ENCODE measurements around the gene PUS7L. TPM values are rescaled to one million over a fixed set of nuclear protein-coding genes. Genes with fewer than 3 reads are reported as not detected.

The PUS7L gene
- polyA plus RNA-seq, 1 donor from 2014 or later = 29.2 TPM

DNA sequence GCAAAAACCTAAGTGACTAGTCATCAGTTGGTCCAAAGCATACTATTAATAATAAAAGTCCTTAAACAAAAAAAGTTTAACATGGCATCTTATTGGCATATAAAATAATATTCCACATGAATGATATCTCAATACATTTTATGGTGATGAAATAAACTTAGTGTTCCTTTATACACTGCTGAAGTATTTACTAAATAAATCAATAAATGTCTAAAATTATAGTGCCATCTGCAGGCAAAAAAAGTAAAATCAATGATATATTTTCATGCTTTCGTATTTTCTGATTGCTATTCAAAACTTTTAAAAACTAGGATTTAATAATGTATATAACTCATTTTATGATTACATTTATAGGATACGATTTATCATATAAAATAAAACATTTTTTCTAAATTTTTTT, 30.5 kb downstream of the PUS7L start:
- H3K27me3 ChIP-seq (ENCODE audit: insufficient read depth, low read depth, low read length) = no peaks in the 10 kb centered on the region
- H3K27ac ChIP-seq (ENCODE audit: low read length) = no peak overlapping the region
- no peak overlapping the region for H2AFZ ChIP-seq (ENCODE audit: low read depth, low read length)
- no peaks in the 10 kb centered on the region for H4K20me1 ChIP-seq (ENCODE audit: insufficient read depth)
- H3K36me3 ChIP-seq (ENCODE audit: insufficient read depth, low read length) = peaks cover 4% of the 10 kb centered on the region
- no peak overlapping the region for H3K4me3 ChIP-seq (ENCODE audit: low read length)
- peak; percentile 45 for TF ChIP-seq RAD21 (conservative IDR thresholded peaks at IDR 0.05)
- peak; percentile 52 for TF ChIP-seq CTCF (IDR thresholded peaks at IDR 0.05; ENCODE audit: poor library complexity, severe bottlenecking)
- TF ChIP-seq SMC3 (conservative IDR thresholded peaks at IDR 0.05; ENCODE audit: poor library complexity) = peak; percentile 61
- no peak for TF ChIP-seq MXI1 (conservative IDR thresholded peaks at IDR 0.05; ENCODE audit: poor library complexity, severe bottlenecking)
- no peak for TF ChIP-seq EZH2 (IDR thresholded peaks at IDR 0.05; ENCODE audit: borderline replicate concordance, insufficient read depth, low read length, poor library complexity, severe bottlenecking)
- no peak for TF ChIP-seq EP300 (conservative IDR thresholded peaks at IDR 0.05; ENCODE audit: poor library complexity, severe bottlenecking)
- no peak for TF ChIP-seq POLR2AphosphoS5 (IDR thresholded peaks at IDR 0.05)
- no peaks in the 10 kb centered on the region for H3F3A ChIP-seq (ENCODE audit: insufficient read depth, low read length, poor library complexity, severe bottlenecking)
- no peak overlapping the region for H3K9ac ChIP-seq (ENCODE audit: low read length)
- H3K9me2 ChIP-seq (ENCODE audit: insufficient read depth, low read length) = no peaks in the 10 kb centered on the region
- H3K4me2 ChIP-seq (ENCODE audit: low read length) = no peak overlapping the region
- no peaks in the 10 kb centered on the region for H3K9me3 ChIP-seq (ENCODE audit: low read length)
- H3K79me2 ChIP-seq (replicated peaks; ENCODE audit: insufficient read depth, low read length) = no peaks in the 10 kb centered on the region

DNA sequence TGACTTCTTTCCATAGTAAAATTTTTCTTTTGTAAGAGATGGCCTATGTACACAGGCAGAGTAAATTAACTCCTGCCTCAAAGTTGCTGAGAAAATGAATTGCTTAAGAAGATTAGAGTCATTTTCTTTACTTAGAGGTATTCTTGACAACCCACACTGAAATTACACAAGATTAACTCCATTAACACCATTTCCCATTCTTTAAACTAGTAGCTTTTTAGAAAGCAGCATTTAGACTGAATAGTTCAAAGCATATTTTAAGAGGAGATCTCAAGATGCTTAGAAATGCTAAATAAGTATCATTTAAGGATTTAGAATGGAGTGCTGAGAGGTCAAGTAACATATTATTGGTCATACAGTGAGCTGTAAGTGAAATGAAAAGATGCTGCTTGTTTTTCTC, 35.5 kb downstream of the PUS7L start:
- Histone ChIP-seq H3K9ac (ENCODE audit: low read length) (no peak overlapping the region), H3K9me2 (ENCODE audit: insufficient read depth, low read length) (no peaks in the 10 kb centered on the region), H3K4me2 (ENCODE audit: low read length) (no peak overlapping the region), H3K27me3 (ENCODE audit: insufficient read depth, low read depth, low read length) (no peaks in the 10 kb centered on the region), H3K36me3 (ENCODE audit: insufficient read depth, low read length) (no peaks in the 10 kb centered on the region), H3K9me3 (ENCODE audit: low read length) (no peaks in the 10 kb centered on the region), H3F3A (ENCODE audit: insufficient read depth, low read length, poor library complexity, severe bottlenecking) (no peaks in the 10 kb centered on the region), H2AFZ (ENCODE audit: low read depth, low read length) (no peak overlapping the region), H3K4me3 (ENCODE audit: low read length) (no peak overlapping the region), H4K20me1 (ENCODE audit: insufficient read depth) (no peaks in the 10 kb centered on the region), H3K27ac (ENCODE audit: low read length) (no peak overlapping the region), H3K79me2 (replicated peaks; ENCODE audit: insufficient read depth, low read length) (no peaks in the 10 kb centered on the region)
- TF ChIP-seq POLR2AphosphoS5 (IDR thresholded peaks at IDR 0.05) (no peak), RAD21 (conservative IDR thresholded peaks at IDR 0.05) (no peak), EZH2 (IDR thresholded peaks at IDR 0.05; ENCODE audit: borderline replicate concordance, insufficient read depth, low read length, poor library complexity, severe bottlenecking) (no peak)

GRCh38 chr12:43722621-43723020, 36.0 kb downstream of the PUS7L start:
- Histone ChIP-seq H3K27ac (ENCODE audit: low read length) (no peak overlapping the region), H3K27me3 (ENCODE audit: insufficient read depth, low read depth, low read length) (no peaks in the 10 kb centered on the region), H3K79me2 (replicated peaks; ENCODE audit: insufficient read depth, low read length) (no peaks in the 10 kb centered on the region), H3K4me3 (ENCODE audit: low read length) (no peak overlapping the region), H3K4me2 (ENCODE audit: low read length) (no peak overlapping the region), H2AFZ (ENCODE audit: low read depth, low read length) (no peak overlapping the region), H3K36me3 (ENCODE audit: insufficient read depth, low read length) (no peaks in the 10 kb centered on the region), H4K20me1 (ENCODE audit: insufficient read depth) (no peaks in the 10 kb centered on the region), H3K9me3 (ENCODE audit: low read length) (no peaks in the 10 kb centered on the region), H3K9me2 (ENCODE audit: insufficient read depth, low read length) (no peaks in the 10 kb centered on the region), H3K9ac (ENCODE audit: low read length) (no peak overlapping the region), H3F3A (ENCODE audit: insufficient read depth, low read length, poor library complexity, severe bottlenecking) (no peaks in the 10 kb centered on the region)
- TF ChIP-seq, protein P1, sequence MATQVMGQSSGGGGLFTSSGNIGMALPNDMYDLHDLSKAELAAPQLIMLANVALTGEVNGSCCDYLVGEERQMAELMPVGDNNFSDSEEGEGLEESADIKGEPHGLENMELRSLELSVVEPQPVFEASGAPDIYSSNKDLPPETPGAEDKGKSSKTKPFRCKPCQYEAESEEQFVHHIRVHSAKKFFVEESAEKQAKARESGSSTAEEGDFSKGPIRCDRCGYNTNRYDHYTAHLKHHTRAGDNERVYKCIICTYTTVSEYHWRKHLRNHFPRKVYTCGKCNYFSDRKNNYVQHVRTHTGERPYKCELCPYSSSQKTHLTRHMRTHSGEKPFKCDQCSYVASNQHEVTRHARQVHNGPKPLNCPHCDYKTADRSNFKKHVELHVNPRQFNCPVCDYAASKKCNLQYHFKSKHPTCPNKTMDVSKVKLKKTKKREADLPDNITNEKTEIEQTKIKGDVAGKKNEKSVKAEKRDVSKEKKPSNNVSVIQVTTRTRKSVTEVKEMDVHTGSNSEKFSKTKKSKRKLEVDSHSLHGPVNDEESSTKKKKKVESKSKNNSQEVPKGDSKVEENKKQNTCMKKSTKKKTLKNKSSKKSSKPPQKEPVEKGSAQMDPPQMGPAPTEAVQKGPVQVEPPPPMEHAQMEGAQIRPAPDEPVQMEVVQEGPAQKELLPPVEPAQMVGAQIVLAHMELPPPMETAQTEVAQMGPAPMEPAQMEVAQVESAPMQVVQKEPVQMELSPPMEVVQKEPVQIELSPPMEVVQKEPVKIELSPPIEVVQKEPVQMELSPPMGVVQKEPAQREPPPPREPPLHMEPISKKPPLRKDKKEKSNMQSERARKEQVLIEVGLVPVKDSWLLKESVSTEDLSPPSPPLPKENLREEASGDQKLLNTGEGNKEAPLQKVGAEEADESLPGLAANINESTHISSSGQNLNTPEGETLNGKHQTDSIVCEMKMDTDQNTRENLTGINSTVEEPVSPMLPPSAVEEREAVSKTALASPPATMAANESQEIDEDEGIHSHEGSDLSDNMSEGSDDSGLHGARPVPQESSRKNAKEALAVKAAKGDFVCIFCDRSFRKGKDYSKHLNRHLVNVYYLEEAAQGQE (IDR thresholded peaks at IDR 0.05; ENCODE audit: borderline replicate concordance) = no peak
- no peak for TF ChIP-seq MXI1 (conservative IDR thresholded peaks at IDR 0.05; ENCODE audit: poor library complexity, severe bottlenecking)
- no peak for TF ChIP-seq EP300 (conservative IDR thresholded peaks at IDR 0.05; ENCODE audit: poor library complexity, severe bottlenecking)
- TF ChIP-seq TAF1 (IDR thresholded peaks at IDR 0.05; ENCODE audit: low read depth) = no peak
- no peak for TF ChIP-seq EZH2 (IDR thresholded peaks at IDR 0.05; ENCODE audit: borderline replicate concordance, insufficient read depth, low read length, poor library complexity, severe bottlenecking)
- TF ChIP-seq RAD21 (conservative IDR thresholded peaks at IDR 0.05) = no peak
- no peak for TF ChIP-seq SMC3 (conservative IDR thresholded peaks at IDR 0.05; ENCODE audit: poor library complexity)
- no peak for TF ChIP-seq CTCF (IDR thresholded peaks at IDR 0.05; ENCODE audit: poor library complexity, severe bottlenecking)
- no peak for TF ChIP-seq POLR2AphosphoS5 (IDR thresholded peaks at IDR 0.05)
